Medulla oblongata (tissue), 1 donor: Measurements from ENCODE around the gene PCDHB10.

Source experiments
- DNase-seq: peaks from one replicate; pipeline ENCODE4 v3.0.0-alpha.2; 2015; ENCODE audit errors: extremely low spot score

Gene PCDHB10

GRCh38 chr5:141236516-141237313, 44.6 kb downstream of the PCDHB10 start:
- no peak for DNase-seq

GRCh38 chr5:141241496-141241895, 49.3 kb downstream of the PCDHB10 start:
- no peak for DNase-seq
